HG03066 (cell line): ENCODE measurements around the gene BSPH1.
"Not testable (repeated sequence)": the region's sequence is repeated elsewhere in the genome, so short reads cannot be mapped to it uniquely, and the experiment has no call there.

Experiments
- ATAC-seq: cut with Tn5 transposase; IDR thresholded peaks from one replicate; pipeline ENCODE4 v1.9.1; 2021; ENCODE audit warnings: low read depth; ENCODE audit not compliant: unreplicated experiment

BSPH1 gene, protein sequence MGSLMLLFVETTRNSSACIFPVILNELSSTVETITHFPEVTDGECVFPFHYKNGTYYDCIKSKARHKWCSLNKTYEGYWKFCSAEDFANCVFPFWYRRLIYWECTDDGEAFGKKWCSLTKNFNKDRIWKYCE

DNA sequence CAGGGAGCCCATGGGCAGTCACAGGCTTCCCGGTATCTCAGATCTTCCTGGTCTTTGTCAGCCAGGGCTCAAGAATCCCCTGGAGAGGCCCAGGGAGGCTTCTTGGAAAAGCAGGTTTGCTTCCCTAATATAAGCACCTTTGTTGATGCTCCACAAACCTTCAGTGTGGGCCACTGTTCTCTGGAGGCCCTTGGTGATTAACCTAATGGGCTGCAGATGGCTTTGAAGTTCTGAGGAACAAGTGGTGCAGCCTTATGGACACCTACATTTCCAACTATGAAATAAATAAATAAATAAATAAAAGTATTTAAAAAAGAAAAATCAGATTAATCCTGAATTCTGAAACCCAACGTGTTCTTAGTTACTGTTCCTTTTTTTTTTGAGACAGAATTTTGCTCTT lies at the start of gene BSPH1:
Gene BSPH1 (minus strand): TSS at position 101 of the 400 bp plus-strand sequence. CDS start 89 bp downstream, at position 12.
- no peak for ATAC-seq

DNA sequence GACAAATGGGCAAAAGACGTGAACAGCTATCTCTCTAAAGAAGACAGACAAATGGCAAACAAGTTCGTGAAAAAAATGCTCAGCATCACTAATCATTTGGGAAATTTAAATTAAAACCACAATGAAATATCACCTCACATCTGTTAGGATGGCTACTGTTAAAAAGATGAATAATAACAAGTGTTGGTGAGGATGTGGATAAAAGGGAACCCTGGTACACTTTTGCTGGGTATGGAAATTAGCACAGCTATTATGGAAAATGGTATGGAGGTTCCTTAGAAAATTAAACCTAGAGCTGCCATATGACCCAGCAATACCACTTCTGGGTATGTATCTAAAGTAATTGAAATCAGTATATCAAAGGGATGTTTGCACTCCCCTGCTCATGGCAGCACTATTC lies 44.8 kb upstream of the BSPH1 start:
- no peak for ATAC-seq

DNA sequence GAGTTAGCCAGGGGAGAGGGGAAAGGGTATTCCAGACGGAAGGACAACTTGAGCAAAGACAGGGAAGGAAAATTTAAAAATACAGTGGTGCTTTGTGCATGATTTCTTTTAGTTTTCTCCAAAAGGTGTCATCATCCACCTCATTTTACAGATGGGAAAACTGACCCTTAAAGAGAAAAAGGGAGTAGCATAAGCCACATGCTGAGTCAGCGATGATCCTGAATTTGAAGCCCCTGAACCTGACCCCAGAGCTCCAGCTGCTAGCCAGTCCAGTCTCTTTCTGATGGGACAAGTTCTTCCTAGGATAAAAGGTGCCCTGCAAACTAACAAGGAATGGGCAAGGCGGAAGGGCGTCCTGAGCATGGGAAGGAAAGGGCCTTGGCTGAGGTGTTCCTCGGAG lies 41.6 kb upstream of the BSPH1 start:
- ATAC-seq = no peak

DNA sequence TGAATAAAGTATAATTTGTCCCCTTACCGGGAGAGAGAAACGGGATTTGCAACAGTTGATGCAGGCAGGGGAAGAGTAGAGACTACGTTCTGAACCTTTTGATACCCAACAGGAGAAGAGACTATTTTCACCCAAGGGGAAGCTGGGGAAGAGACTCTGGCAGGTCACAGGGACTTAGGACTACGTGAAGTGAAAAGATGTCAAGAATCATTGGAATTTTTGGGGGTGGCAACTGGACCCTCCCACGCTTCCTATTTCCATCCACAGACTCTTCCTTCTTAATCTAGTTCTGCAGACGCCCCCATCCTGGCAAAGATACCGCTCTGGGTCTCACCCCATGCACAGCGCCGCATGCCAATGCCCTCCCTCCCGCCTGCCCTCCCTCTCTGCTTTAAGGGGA lies 38.1 kb upstream of the BSPH1 start:
- no peak for ATAC-seq

DNA sequence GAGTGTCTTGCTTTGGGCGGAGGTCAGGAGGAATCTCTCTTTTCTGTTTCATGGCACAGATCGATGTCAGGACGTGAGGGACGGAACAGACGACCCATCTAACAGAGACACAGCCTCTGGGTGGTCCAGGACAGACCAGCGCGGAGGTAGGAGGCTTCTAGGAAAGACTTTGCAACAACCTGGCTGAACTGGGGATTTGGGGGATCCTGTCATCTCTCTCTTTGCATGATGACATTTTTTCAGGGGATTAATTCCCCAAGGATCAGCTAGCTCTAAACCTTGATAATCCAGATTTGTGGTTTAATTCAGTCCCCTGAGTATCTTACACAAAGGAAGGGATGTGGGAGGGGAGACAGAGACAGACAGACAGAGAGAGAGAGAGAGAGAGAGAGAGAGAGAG lies 37.5 kb upstream of the BSPH1 start:
- ATAC-seq = no peak

DNA sequence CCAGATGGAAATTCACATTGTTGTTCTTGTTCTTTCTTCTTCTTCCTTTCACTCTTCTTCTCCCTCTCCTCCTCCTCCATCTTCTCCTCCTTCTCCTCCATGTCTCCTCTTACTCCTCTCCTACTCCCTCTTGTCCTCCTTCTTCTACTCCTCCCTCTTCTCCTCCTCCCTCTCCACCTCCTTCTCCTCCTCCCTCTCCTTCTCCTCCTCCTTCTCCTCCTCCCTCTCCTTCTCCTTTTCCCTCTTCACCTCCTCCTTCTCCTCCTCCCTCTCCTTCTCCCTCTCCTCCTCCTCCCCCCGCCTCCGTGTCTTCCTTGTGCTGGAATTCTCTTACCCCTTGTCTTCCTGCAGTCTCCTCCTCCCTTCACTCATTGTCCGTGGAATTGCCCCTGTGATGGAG lies 33.5 kb upstream of the BSPH1 start:
- ATAC-seq = no peak

DNA sequence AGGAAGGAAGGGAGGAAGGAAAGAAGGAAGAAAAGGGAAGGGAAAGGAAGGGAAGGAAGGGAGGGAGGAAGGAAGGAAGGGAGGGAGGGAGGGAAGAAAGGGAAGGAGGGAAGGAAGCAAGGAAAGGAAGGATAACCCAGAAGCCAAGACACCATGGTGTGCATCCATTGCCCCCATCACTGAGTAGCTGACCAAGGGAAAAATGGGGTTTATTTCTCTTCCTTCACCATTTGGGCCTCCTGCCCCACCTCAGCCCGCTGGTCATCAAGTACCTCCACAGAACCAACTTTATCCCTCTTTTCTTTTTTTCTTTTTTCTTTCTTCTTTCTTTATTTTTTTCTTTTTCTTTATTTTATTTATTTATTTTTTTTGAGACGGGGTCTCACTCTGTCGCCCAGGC lies 31.5 kb upstream of the BSPH1 start:
- ATAC-seq = no peak

DNA sequence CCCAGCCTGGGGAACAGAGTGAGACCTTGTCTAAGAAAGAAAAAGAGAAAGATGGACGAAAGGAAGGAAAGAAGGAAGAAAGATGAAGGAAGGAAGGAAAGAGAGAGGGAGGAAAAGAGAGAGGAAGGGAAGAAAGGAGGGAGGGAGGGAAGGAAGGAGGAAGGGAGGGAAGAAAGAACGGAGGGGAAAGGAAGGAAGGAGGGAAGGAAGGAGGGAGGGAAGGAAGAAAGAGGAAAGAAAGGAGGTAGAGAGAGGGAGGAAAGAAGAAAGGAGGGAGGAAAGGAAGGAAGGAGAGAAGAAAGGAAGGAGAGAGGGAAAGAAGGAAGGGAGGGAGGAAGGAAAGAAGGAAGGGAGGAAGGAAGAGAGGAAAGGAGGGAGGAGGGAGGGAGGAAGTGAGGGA lies 31.0 kb upstream of the BSPH1 start:
- no peak for ATAC-seq

DNA sequence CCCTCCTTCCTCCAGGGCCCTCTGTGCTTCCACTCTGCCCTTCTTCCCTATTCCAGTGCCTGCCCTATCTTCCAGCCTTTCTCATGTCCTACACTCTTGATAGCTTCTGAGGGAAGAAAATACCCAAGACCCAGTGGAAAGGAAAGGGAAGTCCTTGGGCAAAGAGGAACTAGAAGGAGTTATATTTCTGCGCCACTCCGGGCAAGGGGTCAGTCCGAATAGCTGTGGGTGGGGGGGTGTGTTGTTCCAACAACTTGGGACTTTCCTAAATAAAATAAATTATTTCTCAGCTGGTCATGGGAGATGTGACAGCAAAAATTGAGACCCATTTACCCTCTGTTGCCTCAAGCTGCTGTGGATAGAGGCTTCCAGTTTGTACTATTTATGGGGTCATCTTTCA lies 28.7 kb upstream of the BSPH1 start:
- ATAC-seq = no peak

DNA sequence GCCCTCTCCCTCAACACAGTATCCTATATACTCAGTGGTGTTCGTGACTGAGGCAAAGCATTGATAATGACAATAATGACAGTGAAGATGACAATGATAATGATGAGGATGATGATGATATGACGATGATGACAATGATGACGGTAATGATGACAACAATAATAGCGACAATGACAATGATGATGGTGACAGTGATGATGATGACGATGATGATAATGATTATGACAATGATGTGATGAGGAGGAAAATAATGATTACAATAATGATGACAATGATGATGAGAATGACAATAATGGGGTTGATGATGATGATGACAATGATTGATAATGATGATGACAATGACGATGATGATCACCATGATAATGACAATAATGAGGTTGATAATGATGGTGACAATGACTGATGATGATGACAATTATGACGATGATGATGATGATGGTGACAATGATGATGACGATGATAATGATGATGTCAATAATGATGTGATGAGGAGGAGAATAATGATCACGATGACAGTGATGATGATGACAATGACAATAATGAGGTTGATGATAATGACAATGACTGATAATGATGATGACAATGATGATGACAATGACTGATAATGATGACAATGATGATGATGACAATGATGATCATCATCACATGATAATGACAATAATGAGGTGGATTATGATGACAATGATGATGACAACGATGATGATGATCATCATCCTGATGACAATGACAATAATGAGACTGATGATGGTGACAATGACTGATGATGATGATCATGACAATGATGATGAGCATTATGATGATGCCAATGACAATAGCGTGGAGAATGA lies 19.2 kb upstream of the BSPH1 start:
- no peak for ATAC-seq

DNA sequence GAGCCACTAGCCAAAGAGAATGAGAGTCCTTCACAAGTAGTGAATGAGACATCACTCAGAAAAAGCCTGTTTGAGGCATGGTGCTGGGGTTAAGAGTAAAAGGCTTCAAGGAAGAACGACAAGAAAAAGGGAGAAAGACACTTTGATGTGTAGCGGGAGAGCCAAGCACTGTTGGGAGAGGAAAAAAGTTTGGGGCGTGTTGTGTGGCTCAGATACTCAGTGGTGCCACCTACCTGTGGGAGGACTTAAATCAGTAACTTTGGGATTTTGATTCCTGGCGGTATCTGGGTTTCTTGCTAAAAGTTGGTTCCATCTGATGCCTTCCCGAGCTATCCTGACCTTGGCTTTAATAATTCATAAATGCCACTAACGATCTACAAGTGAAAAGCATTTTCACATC lies 14.8 kb upstream of the BSPH1 start:
- no peak for ATAC-seq

DNA sequence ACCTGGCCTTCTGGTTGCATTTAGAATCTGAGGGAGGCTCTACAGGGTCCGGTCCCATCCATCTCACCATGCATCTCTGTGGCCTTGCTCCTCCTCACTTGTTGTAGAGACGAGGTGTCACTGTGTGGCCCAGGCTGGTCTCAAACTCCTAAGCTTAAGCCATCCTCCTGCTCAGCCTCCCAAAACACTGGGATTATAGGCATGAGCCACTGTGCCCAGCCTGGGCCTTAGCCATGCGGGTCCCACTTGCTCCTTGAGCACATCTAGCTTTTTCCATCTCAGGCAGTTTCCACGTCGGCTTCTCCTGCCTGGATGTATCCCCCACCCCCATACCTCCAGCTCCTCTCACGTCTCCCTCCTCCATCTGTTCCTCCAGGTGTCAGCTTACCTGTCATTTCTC lies 12.3 kb upstream of the BSPH1 start:
- no peak for ATAC-seq

DNA sequence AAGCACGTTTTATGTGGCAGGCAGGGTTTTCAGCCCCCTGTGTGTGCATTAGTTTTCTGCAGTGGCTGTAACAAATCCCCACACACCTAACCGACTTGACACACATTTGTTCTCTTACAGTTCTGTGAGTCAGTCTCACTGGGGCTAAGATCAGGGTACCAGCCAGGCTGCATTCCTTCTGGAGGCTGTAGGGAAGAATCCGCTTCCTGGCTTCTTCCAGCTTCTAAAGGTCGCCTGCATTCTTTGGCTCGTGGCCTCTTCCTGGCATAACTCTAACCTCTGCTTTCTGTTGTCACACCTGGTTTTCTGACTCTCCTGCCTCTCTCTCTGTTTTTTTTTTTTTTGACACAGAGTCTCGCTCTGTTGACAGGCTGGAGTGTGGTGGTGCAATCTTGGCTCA lies 8.9 kb upstream of the BSPH1 start:
- ATAC-seq = no peak

DNA sequence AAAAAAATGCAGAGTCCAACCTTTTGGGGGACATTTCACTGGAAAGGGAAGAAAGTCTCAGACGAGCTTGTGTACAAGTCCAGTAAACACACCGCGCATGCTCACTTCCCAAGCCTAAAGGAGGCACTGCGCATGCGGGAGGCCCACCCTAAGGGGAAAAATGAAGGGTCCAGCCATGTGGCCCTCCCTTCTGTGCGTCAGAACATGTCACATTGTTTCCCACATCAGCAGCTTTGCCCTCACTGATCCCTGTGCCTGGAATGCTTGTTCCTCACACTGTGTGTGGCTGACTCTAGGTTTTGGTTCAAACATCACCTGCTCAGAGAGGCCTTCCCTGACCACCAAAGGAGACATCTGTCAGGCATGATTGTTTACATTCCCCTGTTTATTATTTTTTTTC lies 6.8 kb upstream of the BSPH1 start:
- no peak for ATAC-seq

DNA sequence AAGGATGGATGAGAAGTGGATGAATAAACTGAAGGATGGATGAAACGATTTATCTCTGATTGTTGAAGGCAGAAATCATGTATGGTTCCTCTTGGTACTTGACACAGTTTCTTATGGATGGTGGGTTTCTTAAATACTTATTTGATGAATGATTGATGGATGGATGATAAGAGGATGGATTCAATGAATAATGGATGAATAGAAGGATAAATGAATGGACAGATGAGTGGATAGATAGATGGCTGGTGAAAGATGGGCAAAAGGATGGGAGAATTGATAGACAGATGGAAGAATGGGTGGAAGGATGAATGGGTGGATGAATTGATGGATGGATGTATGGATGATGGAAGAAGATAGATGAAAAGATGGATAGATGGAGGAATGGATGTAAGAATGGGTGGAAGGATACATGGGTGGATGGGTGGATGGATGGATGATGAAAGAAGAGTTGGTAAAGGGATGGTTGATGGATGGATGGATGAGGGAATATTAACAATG lies 4.3 kb upstream of the BSPH1 start:
- ATAC-seq = no peak

DNA sequence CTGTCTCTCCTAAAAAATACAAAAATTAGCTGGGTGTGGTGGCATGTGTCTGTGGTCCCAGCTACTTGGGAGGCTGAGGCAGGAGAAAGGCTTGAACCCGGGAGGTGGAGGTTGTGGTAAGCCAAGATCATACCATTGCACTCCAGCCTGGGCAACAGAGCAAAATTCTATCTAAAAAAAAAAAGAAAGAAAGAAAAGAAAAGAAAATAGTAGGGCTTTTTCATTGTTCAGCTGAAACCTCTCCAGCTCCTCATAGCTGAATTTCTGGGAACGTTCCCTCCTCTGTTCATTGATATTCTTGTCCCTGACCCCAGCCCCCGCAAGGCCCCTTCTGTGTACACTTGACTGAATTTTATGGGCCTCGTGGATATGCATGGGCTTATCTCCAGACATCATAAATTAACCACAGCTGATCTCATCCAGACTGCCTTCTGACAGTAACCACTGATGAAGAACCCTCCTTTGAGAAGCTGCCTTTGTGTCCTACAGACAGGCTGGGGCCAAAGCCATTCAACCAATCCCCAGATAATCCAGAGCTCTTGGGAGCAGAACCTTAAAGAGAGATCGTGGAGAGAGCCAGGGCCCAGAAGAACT lies 2.3 kb upstream of the BSPH1 start, which contains the start of gene ELSPBP1:
Gene ELSPBP1 (plus strand): TSS at position 424 of the 594 bp plus-strand sequence. CDS start 14,036 bp downstream, outside the sequence.
- no peak for ATAC-seq

DNA sequence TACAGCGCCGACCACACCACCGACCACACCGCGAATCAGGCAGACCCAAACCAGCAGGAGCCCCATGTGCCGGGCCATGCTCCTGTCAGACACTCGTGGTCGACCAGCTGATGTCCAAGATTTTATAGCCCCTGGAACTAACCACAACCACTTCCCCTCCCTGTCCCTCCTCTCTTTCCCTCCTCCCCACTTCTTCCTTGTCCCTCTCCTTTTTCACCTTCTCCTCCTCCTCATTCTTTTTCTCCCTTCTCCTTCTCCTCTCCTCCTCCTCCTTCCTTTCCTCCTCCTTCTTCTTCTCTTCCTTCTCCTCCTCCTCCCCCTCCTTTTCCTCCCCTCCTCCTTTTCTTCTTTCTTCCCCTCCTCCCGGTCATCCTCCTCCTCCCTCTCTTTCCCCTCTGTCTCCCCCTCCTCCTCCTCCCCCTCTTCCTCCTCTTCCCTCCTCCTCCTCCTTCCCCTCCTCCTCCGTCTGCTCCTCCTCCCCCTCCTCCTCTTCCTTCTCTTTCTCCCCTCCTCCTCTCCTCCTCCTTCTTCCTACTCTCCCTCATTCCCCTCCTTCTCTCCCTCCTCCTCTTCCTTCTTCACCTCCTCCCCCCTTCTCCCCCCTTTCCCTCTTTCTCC lies 670 bp downstream of the BSPH1 start:
- ATAC-seq = no peak

DNA sequence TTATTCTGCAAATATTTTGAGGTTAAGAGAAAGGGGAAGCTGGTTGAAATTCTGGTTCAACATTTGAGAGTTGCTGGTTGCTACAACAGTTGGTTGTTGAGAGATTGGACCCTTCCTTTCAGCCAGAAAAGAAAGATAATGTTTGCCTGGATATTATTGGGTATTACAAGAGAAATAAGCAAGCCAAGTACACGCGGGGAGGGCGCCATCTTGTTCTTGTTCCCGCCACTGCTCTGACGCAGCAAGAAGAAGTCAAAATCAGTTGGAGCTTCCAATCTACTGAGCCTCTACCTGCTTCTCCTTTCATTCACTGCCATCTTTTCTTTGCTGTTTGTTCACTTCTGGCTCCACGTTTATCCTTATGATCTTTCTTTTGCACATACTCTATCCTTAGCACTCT lies 18.4 kb downstream of the BSPH1 start:
- ATAC-seq = no peak

DNA sequence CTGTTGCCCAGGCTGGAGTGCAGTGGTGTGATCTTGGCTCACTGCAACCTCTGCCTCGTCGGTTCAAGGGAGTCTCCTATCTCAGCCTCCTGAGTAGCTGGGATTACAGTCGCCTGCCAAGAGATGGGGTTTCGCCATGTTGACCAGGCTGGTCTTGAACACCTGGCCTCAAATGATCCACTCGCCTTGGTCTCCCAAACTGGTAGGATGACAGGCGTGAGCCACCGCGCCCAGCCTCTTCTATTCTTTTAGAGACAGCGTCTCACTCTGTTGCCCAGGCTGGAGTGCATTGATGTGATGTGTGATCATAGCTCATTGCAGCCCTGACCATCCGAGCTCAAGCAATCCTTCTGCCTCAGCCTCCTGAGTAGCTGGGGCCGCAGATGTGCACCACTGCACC lies 36.0 kb downstream of the BSPH1 start:
- ATAC-seq = not testable (repeated sequence)

DNA sequence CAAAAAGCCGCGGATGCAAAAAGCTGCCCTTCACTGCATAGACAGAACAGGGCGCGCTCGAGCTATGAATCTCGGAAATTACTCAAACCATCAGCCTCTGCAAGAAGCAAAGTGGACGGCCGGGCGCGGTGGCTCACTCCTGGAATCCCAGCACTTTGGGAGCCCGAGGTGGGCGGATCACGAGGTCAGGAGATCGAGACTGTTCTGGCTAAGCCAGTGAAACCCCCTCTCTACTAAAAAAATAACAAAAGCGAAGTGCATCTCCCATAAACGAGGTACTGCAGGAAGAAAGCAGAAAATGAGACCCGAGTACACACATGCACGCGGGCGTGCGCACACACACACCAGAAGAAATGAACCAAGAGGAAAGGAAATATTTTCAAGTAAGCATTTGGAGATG lies 39.8 kb downstream of the BSPH1 start:
- not testable (repeated sequence) for ATAC-seq

DNA sequence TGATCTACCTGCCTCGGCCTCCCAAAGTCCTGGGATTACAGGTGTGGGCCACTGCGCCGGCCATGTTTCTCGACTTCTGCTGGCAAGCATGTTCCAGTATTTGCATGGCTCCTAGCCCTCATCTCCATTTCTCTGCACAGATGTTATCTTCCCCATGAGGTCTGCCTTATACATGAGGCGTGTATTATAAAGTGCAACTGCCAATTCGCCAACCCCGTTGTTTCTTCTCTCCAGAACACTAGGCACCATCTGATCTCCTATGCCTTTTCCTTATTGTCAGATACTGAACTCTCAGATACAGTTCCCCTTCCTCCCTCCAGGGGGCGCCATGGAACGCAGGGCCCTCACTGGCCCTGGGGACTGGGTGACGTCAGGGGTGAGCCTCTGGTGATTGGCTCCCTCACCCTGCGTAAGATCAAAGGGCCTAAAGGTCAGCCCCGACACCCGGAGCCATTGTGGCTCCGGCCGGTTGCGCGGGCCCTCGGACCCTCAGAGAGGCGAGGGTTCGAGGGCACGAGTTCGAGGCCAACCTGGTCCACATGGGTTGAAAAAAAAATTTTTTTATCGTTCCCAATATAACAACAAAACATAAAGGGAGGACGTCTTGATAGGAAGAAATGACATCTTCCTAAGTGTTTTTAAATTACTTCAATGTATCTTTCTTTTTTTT lies 42.0 kb downstream of the BSPH1 start:
- not testable (repeated sequence) for ATAC-seq
